H9 (cell line): ENCODE data around the gene FHIP1B. TPM values are rescaled to one million over a fixed set of nuclear protein-coding genes. Genes with fewer than 3 reads are reported as not detected.

ENCODE experiments used
- DNase-seq: peaks from one replicate; pipeline ENCODE4 v3.0.0-alpha.2; 2017
- H2AFZ ChIP-seq: one replicate; pipeline ENCODE4 v1.6.1; 2013; ENCODE audit warnings: mild to moderate bottlenecking, low read length, control low read depth, moderate library complexity
- H2AK5ac ChIP-seq: 2 replicates; pipeline ENCODE4 v1.6.1; 2013; ENCODE audit warnings: low read length, control low read depth, mixed read lengths; ENCODE audit not compliant: insufficient read length
- H2BK120ac ChIP-seq: one replicate; pipeline ENCODE4 v1.6.1; 2013; ENCODE audit warnings: low read depth, mild to moderate bottlenecking, low read length, control low read depth, inconsistent platforms; ENCODE audit not compliant: poor library complexity, severe bottlenecking
- H2BK12ac ChIP-seq: 2 replicates; pipeline ENCODE4 v1.6.1; 2013; ENCODE audit warnings: low read length, control low read depth, mixed read lengths, low read depth; ENCODE audit not compliant: insufficient read length
- H2BK15ac ChIP-seq: 2 replicates; pipeline ENCODE4 v1.6.1; 2013; ENCODE audit warnings: low read depth, low read length, control low read depth
- H2BK20ac ChIP-seq: one replicate; pipeline ENCODE4 v1.6.1; 2013; ENCODE audit warnings: low read depth, mild to moderate bottlenecking, low read length, control low read depth, inconsistent platforms; ENCODE audit not compliant: poor library complexity, severe bottlenecking
- H2BK5ac ChIP-seq: 2 replicates; pipeline ENCODE4 v1.6.1; 2013; ENCODE audit warnings: low read length, control low read depth, mixed read lengths; ENCODE audit not compliant: insufficient read length
- H3K14ac ChIP-seq: 2 replicates; pipeline ENCODE4 v1.6.1; 2013; ENCODE audit warnings: low read length, control low read depth; ENCODE audit not compliant: insufficient read depth
- H3K18ac ChIP-seq: 2 replicates; pipeline ENCODE4 v1.6.1; 2013; ENCODE audit warnings: low read depth, mild to moderate bottlenecking, mixed read lengths, low read length, control low read depth; ENCODE audit not compliant: insufficient read length
- H3K23ac ChIP-seq: 2 replicates; pipeline ENCODE4 v1.6.1; 2013; ENCODE audit warnings: low read length, control low read depth, mixed read lengths, low read depth; ENCODE audit not compliant: insufficient read length
- H3K23me2 ChIP-seq: 2 replicates; pipeline ENCODE4 v1.6.1; 2013; ENCODE audit warnings: low read depth, mild to moderate bottlenecking, mixed read lengths, low read length, control low read depth; ENCODE audit not compliant: insufficient read length, poor library complexity, severe bottlenecking
- H3K27ac ChIP-seq: 2 replicates; pipeline ENCODE4 v1.5.1; 2013; ENCODE audit warnings: low read length, control low read depth, mixed read lengths, low read depth; ENCODE audit not compliant: insufficient read length
- H3K27me3 ChIP-seq: 2 replicates; pipeline ENCODE4 v1.6.1; 2013; ENCODE audit warnings: low read length, control low read depth, inconsistent platforms; ENCODE audit not compliant: insufficient read depth
- H3K4ac ChIP-seq: 2 replicates; pipeline ENCODE4 v1.6.1; 2013; ENCODE audit warnings: low read depth, mild to moderate bottlenecking, control low read depth, inconsistent platforms, low read length, moderate library complexity
- H3K4me1 ChIP-seq: 2 replicates; pipeline ENCODE4 v1.6.1; 2013; ENCODE audit warnings: low read length, control low read depth, inconsistent platforms; ENCODE audit not compliant: insufficient read depth
- H3K4me2 ChIP-seq: 2 replicates; pipeline ENCODE4 v1.6.1; 2013; ENCODE audit warnings: low read length, control low read depth, mixed read lengths; ENCODE audit not compliant: insufficient read length, insufficient read depth
- H3K56ac ChIP-seq: 2 replicates; pipeline ENCODE4 v1.6.1; 2013; ENCODE audit warnings: low read depth, mild to moderate bottlenecking, mixed read lengths, low read length, control low read depth; ENCODE audit not compliant: insufficient read length
- H3K79me1 ChIP-seq: 2 replicates; pipeline ENCODE4 v1.6.1; 2013; ENCODE audit warnings: low read depth, mild to moderate bottlenecking, moderate library complexity, low read length, control low read depth, inconsistent platforms; ENCODE audit not compliant: insufficient read depth, poor library complexity, severe bottlenecking
- H3K79me2 ChIP-seq: 2 replicates; pipeline ENCODE4 v1.6.1; 2013; ENCODE audit warnings: low read length, control low read depth, inconsistent platforms; ENCODE audit not compliant: insufficient read depth
- H3K9ac ChIP-seq: 2 replicates; pipeline ENCODE4 v1.6.1; 2013; ENCODE audit warnings: low read length, control low read depth, mixed read lengths; ENCODE audit not compliant: insufficient read length; ENCODE audit errors: extremely low read depth
- H3K9me3 ChIP-seq: one replicate; pipeline ENCODE4 v1.6.1; 2013; ENCODE audit warnings: low read depth, low read length, inconsistent platforms; ENCODE audit not compliant: control insufficient read depth
- H3T11ph ChIP-seq: one replicate; pipeline ENCODE4 v1.6.1; 2013; ENCODE audit warnings: mild to moderate bottlenecking, low read length, control low read depth, inconsistent platforms
- H4K20me1 ChIP-seq: one replicate; pipeline ENCODE4 v1.6.1; 2013; ENCODE audit not compliant: control insufficient read depth, insufficient read length, insufficient read depth
- H4K5ac ChIP-seq: 2 replicates; pipeline ENCODE4 v1.6.1; 2013; ENCODE audit warnings: low read depth, mild to moderate bottlenecking, mixed read lengths, low read length, control low read depth; ENCODE audit not compliant: insufficient read length
- H4K8ac ChIP-seq: replicated peaks from 2 replicates; pipeline ENCODE4 v1.6.1; 2013; ENCODE audit warnings: low read length, control low read depth, mixed read lengths, low read depth; ENCODE audit not compliant: insufficient read length
- H4K91ac ChIP-seq: 2 replicates; pipeline ENCODE4 v1.6.1; 2013; ENCODE audit warnings: low read depth, mild to moderate bottlenecking, moderate library complexity, mixed read lengths, low read length, control low read depth; ENCODE audit not compliant: insufficient read length
- H3K27ac Mint-ChIP-seq, 3 experiments: 2 replicates in 2 of 3; 3 replicates in 1 of 3; pipeline ENCODE4 v1.8.0; 2020 to 2021; ENCODE audit warnings: mixed read lengths in 3 of 3, mild to moderate bottlenecking in 1 of 3, moderate library complexity in 1 of 3
- H3K27me3 Mint-ChIP-seq: 2 replicates; pipeline ENCODE4 v1.8.0; 2021; ENCODE audit warnings: low read depth, mild to moderate bottlenecking, moderate library complexity, mixed read lengths
- H3K36me3 Mint-ChIP-seq, 3 experiments: 2 replicates in 2 of 3; 3 replicates in 1 of 3; pipeline ENCODE4 v1.8.0; 2020 to 2021; ENCODE audit warnings: low read depth in 3 of 3, mixed read lengths in 3 of 3; ENCODE audit not compliant: insufficient read depth in 1 of 3
- H3K4me1 Mint-ChIP-seq, 2 experiments: 2 replicates each; pipeline ENCODE4 v1.8.0; 2020; ENCODE audit warnings: mixed read lengths in 2 of 2
- H3K4me3 Mint-ChIP-seq, 2 experiments: 2 replicates in 1 of 2; 3 replicates in 1 of 2; pipeline ENCODE4 v1.8.0; 2020 to 2021; ENCODE audit warnings: mild to moderate bottlenecking in 2 of 2, mixed read lengths in 2 of 2, moderate library complexity in 1 of 2
- H3K9me3 Mint-ChIP-seq, 2 experiments: 2 replicates in 1 of 2; 3 replicates in 1 of 2; pipeline ENCODE4 v1.8.0; 2020; ENCODE audit warnings: mild to moderate bottlenecking in 2 of 2, mixed read lengths in 2 of 2, moderate library complexity in 1 of 2
- WGBS: extraction: QIAGEN DNeasy Blood & Tissue Kit; methylation state at CpG from one replicate; pipeline ENCODE4 v1.1.7; 2013; ENCODE audit warnings: missing lambda C conversion rate, low lambda C conversion rate, mixed read lengths; ENCODE audit not compliant: insufficient read length; ENCODE audit errors: extremely low coverage; 5-methylcytosine and 5-hydroxymethylcytosine counted together
- total RNA-seq: library from RNA; stranded (reverse); gene quantifications from 2 replicates; pipeline ENCODE4 v1.2.1, GENCODE V29; 2021
- TF ChIP-seq, protein P1 (sequence below): fragments of 200-600 bp; sonication (generic); conservative IDR thresholded peaks from 3 replicates; pipeline ENCODE4 v1.8.0; 2021; ENCODE audit warnings: antibody characterized with exemption, mild to moderate bottlenecking

FHIP1B gene
- total RNA-seq, 1 experiment from 2014 or later: 28.5 TPM

DNA sequence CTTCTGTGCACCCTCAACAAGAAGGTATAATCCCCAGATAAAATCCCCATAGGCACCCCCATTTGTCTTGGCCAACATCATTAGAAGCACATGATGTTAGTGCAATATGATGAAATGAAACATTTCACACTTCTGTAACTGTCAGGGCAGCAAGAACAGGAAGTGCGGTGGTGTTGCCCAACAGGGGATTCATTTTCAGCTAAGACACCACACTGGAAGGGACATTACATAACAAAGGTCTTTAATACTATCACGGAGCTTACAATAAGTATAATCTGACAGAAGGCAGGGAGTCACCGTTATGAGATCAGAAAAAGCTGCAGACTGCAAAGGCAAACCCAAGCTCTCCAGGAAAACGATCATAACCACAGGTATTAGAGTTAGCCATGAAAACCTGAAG is 33.5 kb downstream of the FHIP1B start:
- Mint-ChIP-seq H3K36me3 (peaks cover 0 to 2% (median 0%) of the 10 kb centered on the region in 3 experiments; a peak in 1 of 7 replicates), H3K27me3 (no peaks in the 10 kb centered on the region)
- no peak overlapping the region for H4K91ac ChIP-seq

More for the DNA sequence above, 33.5 kb downstream of the FHIP1B start:
- Histone ChIP-seq H2AK5ac (no peak overlapping the region), H3K4me2 (no peak overlapping the region), H3K27ac (no peak overlapping the region), H3T11ph (no peak overlapping the region), H2BK120ac (no peak overlapping the region), H3K27me3 (no peaks in the 10 kb centered on the region), H2BK20ac (no peak overlapping the region), H3K4ac (no peak overlapping the region), H3K9me3 (no peaks in the 10 kb centered on the region), H3K18ac (no peak overlapping the region), H4K5ac (no peak overlapping the region), H3K79me2 (no peaks in the 10 kb centered on the region), H4K8ac (no peak overlapping the region), H3K23ac (no peak overlapping the region), H2BK12ac (no peak overlapping the region), H3K4me1 (peaks cover 3% of the 10 kb centered on the region; the same call in 1 of the 2 replicates), H3K9ac (no peak overlapping the region), H2AFZ (no peak overlapping the region), H2BK15ac (no peak overlapping the region), H3K79me1 (no peaks in the 10 kb centered on the region), H3K14ac (no peak overlapping the region), H3K56ac (no peak overlapping the region), H3K23me2 (no peaks in the 10 kb centered on the region), H2BK5ac (no peak overlapping the region), H4K20me1 (no peaks in the 10 kb centered on the region)
- Mint-ChIP-seq H3K9me3 (no peaks in the 10 kb centered on the region), H3K27ac (0 out of 7 replicates have a peak overlapping the region, but pooled peaks of 1 of the 3 experiments have one; percentile 48), H3K4me3 (no peak overlapping the region; a peak in 1 of 5 replicates), H3K4me1 (peaks cover 8% of the 10 kb centered on the region in 2 experiments)
- no peak for DNase-seq
- TF ChIP-seq, protein P1, sequence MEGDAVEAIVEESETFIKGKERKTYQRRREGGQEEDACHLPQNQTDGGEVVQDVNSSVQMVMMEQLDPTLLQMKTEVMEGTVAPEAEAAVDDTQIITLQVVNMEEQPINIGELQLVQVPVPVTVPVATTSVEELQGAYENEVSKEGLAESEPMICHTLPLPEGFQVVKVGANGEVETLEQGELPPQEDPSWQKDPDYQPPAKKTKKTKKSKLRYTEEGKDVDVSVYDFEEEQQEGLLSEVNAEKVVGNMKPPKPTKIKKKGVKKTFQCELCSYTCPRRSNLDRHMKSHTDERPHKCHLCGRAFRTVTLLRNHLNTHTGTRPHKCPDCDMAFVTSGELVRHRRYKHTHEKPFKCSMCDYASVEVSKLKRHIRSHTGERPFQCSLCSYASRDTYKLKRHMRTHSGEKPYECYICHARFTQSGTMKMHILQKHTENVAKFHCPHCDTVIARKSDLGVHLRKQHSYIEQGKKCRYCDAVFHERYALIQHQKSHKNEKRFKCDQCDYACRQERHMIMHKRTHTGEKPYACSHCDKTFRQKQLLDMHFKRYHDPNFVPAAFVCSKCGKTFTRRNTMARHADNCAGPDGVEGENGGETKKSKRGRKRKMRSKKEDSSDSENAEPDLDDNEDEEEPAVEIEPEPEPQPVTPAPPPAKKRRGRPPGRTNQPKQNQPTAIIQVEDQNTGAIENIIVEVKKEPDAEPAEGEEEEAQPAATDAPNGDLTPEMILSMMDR: no peak
- WGBS: no CpG with 5 or more reads among the region's 4 CpGs
